GM12873 (cell line): Measurements from ENCODE around the gene MAFG.

ENCODE experiments used
- CTCF ChIP-seq: IDR thresholded peaks from 2 replicates; pipeline ENCODE4 v1.5.1; 2012; ENCODE audit warnings: low read depth, mild to moderate bottlenecking, moderate library complexity, low read length, control low read depth; ENCODE audit not compliant: insufficient read depth; ENCODE audit errors: missing control alignments

MAFG gene

GRCh38 chr17:81934850-81935708 lies 7.5 kb upstream of the MAFG start:
- TF ChIP-seq CTCF, result no peak

GRCh38 chr17:81934098-81934757 lies 6.7 kb upstream of the MAFG start:
- no peak for TF ChIP-seq CTCF

GRCh38 chr17:81933178-81933699 lies 5.7 kb upstream of the MAFG start:
- no peak for TF ChIP-seq CTCF

GRCh38 chr17:81932333-81932983 lies 4.9 kb upstream of the MAFG start:
- no peak for TF ChIP-seq CTCF

GRCh38 chr17:81931557-81932332 lies 4.2 kb upstream of the MAFG start:
- no peak for TF ChIP-seq CTCF

GRCh38 chr17:81931189-81931556 lies 3.6 kb upstream of the MAFG start:
- TF ChIP-seq CTCF, result no peak
